ENCODE data around the gene DNAJC12.
"Not testable (repeated sequence)": the region's sequence is repeated elsewhere in the genome, so short reads cannot be mapped to it uniquely, and the experiment has no call there.

DNAJC12 gene

GRCh38 chr10:67837541-67838314 lies at the start of gene DNAJC12:
DNAJC12 (minus strand) TSS chr10:67838188; CDS start chr10:67838011, 177 bp downstream.
- DNase-seq, result no peak

GRCh38 chr10:67884842-67885670 lies 47.1 kb upstream of the DNAJC12 start:
- DNase-seq, result peak; percentile 71

- DNase-seq, result peak; percentile 97
Observed at GRCh38 chr10:67884313-67884841, 46.4 kb upstream of the DNAJC12 start, which contains the start of gene SIRT1. SIRT1 (plus strand) TSS chr10:67884656; CDS start chr10:67884722, 66 bp downstream.

- DNase-seq, result no peak
Observed at GRCh38 chr10:67883710-67884312, 45.8 kb upstream of the DNAJC12 start.

- no peak for DNase-seq
Observed at GRCh38 chr10:67878133-67878532, 40.1 kb upstream of the DNAJC12 start.

GRCh38 chr10:67877421-67877820 lies 39.4 kb upstream of the DNAJC12 start:
- not testable (repeated sequence) for DNase-seq

- no peak for DNase-seq
Observed at GRCh38 chr10:67875340-67876238, 37.6 kb upstream of the DNAJC12 start.

GRCh38 chr10:67869996-67870395 lies 32.0 kb upstream of the DNAJC12 start:
- no peak for DNase-seq

- no peak for DNase-seq
Observed at GRCh38 chr10:67868132-67868531, 30.1 kb upstream of the DNAJC12 start.

- no peak for DNase-seq
Observed at GRCh38 chr10:67864607-67865371, 26.8 kb upstream of the DNAJC12 start.

- DNase-seq, result no peak
Observed at GRCh38 chr10:67863094-67863493, 25.1 kb upstream of the DNAJC12 start.

GRCh38 chr10:67861750-67862432 lies 23.9 kb upstream of the DNAJC12 start:
- DNase-seq, result no peak

GRCh38 chr10:67858971-67859370 lies 21.0 kb upstream of the DNAJC12 start:
- DNase-seq, result no peak

- DNase-seq, result no peak
Observed at GRCh38 chr10:67853512-67853911, 15.5 kb upstream of the DNAJC12 start.

GRCh38 chr10:67852761-67853160 lies 14.8 kb upstream of the DNAJC12 start:
- no peak for DNase-seq

- no peak for DNase-seq
Observed at GRCh38 chr10:67851186-67851585, 13.2 kb upstream of the DNAJC12 start.

GRCh38 chr10:67849331-67850011 lies 11.5 kb upstream of the DNAJC12 start:
- DNase-seq, result peak; percentile 95

GRCh38 chr10:67843284-67843683 lies 5.3 kb upstream of the DNAJC12 start:
- no peak for DNase-seq

- DNase-seq, result no peak
Observed at GRCh38 chr10:67841737-67842136, 3.7 kb upstream of the DNAJC12 start.

GRCh38 chr10:67839951-67840350 lies 2.0 kb upstream of the DNAJC12 start:
- DNase-seq, result no peak
